NCI-H460 (cell line): ENCODE data around the gene PSME4. TPM values are rescaled to one million over a fixed set of nuclear protein-coding genes. Genes with fewer than 3 reads are reported as not detected.
"Not testable (repeated sequence)": the region's sequence is repeated elsewhere in the genome, so short reads cannot be mapped to it uniquely, and the experiment has no call there.

ENCODE experiments used
- DNase-seq: peaks from one replicate; pipeline ENCODE4 v3.0.0-alpha.2; 2016; ENCODE audit warnings: low read depth; ENCODE audit errors: extremely low read depth
- total RNA-seq: library from RNA; depleted of rRNA; stranded (reverse); fragments of >200 nt; shearing (Covaris generic); gene quantifications from 2 replicates; pipeline ENCODE4 v1.2.3, GENCODE V29; 2014

PSME4 gene
- total RNA-seq, 1 experiment from 2014 or later, result 41.8 TPM

- DNase-seq, result not testable (repeated sequence)
Measured at GRCh38 chr2:53851052-53851757, 119.6 kb downstream of the PSME4 start.

DNA sequence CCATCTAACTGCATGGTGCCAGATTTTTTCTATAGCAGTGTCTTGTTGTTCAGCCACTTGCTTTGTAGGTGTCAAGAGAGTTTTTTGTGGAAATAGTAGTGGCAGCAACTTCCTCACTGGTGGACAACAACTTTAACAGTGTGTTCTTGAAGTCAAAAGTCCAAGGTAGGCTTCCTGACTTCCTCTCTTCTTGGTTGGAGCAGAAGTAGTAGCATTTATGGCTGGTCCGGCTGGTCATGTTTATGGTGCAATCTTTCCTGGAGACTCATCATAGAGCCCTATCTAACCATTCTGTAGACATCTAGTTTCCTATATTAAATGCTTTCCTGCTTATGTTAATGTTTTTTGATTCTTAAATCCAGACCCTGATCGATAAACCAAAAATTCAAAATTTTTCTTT is 122.7 kb downstream of the PSME4 start:
- no peak for DNase-seq

- no peak for DNase-seq
Measured at GRCh38 chr2:53843595-53843994, 127.2 kb downstream of the PSME4 start.

GRCh38 chr2:53842891-53843290 is 127.9 kb downstream of the PSME4 start:
- DNase-seq, result no peak

DNA sequence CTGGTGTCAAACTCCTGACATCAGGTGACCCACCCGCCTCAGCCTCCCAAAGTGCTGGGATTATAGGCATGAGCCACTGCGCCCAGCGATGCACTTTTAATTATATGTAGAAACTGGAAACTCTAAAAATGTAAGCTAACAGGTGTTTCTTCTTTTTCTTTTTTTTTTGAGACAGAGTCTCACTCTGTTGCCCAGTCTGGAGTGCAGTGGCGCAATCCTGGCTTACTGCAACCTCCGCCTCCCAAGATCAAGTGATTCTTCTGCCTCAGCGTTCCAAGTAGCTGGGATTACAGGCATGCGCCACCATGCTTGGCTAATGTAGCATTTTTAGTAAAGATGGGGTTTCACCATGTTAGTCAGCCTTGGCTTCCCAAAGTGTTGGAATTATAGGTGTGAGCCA is 129.1 kb downstream of the PSME4 start:
- DNase-seq, result not testable (repeated sequence)

DNA sequence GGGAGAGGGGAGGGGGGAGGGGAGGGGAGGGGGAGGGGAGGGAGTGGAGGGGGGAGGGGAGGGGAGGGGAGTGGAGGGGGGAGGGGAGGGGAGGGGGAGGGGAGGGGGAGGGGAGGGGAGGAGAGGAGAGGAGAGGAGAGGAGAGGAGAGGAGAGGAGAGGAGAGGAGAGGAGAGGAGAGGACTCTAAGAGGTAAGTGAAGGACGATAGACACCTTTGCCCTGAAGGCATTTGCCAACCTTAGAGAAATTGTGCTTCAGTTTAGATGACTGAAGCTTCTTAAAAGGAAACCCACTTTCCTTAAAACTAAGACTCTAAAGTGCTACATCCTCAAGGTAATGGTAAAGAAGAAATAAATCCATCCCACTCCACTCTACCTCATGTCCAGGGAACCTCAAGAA is 130.2 kb downstream of the PSME4 start:
- no peak for DNase-seq

GRCh38 chr2:53829980-53830290 is 140.9 kb downstream of the PSME4 start:
- DNase-seq, result not testable (repeated sequence)

DNA sequence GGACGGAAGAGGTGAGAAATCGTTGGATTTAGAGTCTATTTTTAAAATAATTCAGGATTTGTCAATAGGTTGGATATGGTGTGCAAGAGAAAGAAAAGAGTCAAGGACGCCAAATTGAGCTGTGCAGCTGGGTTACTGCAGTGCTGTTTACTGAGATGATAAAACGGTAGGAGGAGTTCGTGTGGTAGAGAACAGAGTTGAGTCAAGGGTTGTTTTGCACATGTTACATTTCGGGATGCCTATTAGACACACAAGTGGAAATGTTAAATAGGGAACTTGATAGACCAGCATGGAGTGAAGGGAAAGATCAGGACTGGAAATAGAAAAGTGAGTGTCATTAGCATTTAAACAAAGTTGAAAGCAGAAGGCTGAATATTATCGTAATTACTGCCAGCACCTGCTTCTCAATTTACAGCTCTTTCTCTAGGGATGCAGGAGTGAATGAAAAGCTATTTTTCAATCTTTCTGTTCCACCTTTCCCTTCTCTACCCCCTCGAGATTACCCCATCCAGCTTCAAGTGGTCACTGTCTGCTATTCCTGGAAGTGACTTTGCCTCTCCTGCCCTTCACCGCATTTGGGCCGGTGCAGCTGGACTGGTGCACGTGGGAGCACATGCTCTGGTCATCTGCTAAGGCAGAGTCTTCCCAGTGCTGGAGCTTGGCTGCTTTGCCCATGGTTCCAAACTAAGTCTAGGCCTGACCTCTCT is 141.4 kb downstream of the PSME4 start:
- DNase-seq, result no peak

DNA sequence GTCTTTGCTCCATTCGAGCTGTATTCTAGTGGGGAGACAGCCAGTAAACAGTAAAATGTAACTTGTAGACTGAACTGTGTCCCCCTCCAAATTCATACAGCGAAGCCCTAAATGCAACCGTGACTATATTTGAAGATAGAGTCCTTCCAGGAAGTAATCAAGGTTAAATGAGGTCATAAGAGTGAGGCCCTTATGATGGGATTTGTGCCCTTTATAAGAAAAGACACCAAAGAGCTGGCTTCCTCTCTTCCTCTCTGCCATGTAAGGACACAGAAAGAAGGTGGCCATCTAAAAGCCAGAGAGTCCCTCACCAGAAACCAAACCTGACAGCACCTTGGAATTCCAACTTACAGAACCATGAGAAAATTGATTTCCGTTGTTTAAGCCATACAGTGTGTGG is 142.5 kb downstream of the PSME4 start:
- DNase-seq, result no peak

DNA sequence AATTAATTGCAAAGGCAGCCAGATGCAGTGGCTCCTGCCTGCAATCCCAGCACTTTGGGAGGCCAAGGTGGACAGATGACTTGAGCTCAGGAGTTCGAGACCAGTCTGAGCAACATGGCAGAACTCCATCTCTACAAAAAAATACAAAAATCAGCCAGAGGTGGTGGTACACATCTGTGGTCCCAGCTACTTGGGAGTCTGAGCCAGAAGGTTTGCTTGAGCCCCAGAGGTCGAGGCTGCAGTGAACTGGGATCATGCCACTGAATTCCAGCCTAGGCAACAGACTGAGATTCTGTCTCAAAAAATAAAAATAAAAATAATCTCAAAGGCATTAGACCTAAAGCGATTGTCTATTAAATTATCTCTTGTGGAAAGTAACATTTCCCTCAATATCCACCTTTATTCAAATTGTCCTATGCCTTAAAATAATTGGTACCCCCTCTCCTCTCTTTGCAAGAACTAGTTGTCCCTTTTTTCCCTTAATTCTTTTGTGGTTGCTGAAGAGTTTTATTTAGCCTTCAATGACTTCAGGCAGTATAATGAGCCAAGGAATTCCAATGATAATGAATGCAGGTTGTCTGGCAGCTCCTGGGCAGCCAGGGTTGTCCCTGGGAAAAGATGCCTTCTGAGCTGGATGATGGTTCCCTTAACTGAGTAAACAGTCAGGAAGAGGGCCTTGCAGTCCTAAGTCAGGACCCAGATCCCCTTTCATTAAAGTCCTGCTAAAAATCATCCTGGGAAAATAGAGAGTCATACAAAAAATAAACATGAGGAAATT is 143.2 kb downstream of the PSME4 start:
- no peak for DNase-seq

DNA sequence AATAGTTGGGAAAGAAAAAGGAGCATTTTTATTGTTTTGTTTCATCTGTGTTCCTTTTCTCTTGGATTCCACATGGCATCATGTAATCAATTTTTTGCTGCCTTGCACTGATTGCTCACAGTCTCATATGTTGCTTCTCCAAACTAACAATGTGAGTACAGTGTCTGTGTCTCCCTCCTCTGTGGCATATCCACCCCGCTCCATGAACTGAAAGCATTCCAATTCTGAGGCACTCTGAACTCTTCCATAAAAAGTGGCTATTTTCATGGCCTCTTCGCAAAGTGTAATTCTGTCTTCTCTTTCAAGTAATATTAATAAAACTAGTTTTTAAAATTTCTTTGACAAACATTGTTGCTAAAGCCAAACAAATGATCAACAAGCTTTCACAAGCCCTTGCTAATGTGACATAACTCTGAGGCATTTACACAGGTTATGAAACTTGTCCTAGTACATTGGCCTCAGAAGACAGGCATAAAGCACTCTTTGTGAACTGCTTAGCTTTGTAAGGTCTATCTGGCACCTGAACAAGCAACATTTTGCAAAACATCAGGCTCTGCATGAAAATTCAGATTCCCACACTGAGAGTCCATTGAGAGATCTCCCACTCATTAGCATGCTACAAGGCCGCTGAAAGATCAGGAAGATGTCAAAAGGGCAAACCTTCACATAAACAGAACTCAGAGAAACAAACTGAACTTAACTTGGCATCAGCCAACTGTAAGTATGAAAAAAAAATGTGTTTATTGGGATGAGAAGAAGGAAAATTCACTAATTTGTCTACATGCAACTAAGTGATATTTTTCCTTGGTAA is 144.0 kb downstream of the PSME4 start:
- peak; percentile 59 for DNase-seq

DNA sequence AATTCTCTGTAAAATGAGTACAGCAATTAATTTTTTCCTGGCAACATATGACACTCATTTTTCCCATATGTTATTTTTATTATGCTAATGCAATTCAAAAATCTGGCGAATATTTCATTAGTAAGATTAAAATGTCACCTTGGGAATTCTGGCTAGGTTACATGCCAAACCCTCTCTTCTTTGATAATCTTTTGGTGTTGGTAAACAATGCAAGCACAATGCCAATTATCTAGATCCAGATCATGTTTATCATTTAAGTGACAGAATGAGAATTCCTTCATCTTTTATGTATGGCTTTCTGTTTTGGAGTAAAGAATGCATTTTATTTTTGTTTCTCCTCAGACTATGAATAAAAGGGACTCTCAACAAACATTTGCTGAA is 144.8 kb downstream of the PSME4 start:
- no peak for DNase-seq

GRCh38 chr2:53823639-53824038 is 147.2 kb downstream of the PSME4 start:
- not testable (repeated sequence) for DNase-seq

GRCh38 chr2:53821810-53822209 is 149.0 kb downstream of the PSME4 start:
- no peak for DNase-seq

DNA sequence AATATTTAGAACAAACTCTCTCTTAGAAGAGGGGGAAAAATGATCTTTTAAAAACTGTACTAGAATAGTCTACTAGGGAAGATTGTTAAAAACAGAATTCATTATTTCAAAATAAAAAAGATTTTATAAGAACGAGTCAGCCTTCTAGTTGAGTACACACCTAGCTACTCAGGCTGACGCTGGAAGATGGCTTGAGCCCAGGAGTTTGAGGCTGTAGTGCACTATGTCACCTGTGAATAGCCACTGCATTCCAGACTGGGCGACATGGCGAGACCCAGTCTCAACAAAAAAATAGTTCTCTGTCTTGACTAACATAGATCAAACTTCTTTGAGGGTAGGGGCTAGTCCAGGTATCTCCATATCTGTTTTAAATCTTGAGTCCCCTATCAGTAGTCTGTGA is 150.1 kb downstream of the PSME4 start:
- no peak for DNase-seq

DNA sequence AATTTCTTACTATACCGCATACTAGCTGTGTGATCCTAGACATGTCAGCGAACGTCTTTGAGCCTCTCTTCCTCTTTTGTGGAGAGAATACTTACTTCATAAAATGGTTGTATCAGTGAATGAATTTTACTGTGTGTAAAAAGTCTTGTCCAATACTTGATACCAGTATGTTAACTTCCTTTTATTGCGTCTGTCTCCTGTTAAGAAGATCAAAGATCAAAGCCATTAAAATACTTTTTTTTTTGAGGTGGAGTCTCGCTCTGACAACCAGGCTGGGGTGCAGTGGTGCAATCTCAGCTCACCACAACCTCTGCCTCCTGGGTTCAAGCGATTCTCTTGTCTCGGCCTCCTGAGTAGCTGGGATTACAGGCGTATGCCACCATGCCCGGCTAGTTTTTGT is 150.7 kb downstream of the PSME4 start:
- DNase-seq, result no peak

- no peak for DNase-seq
Measured at GRCh38 chr2:53819634-53820033, 151.2 kb downstream of the PSME4 start.

DNA sequence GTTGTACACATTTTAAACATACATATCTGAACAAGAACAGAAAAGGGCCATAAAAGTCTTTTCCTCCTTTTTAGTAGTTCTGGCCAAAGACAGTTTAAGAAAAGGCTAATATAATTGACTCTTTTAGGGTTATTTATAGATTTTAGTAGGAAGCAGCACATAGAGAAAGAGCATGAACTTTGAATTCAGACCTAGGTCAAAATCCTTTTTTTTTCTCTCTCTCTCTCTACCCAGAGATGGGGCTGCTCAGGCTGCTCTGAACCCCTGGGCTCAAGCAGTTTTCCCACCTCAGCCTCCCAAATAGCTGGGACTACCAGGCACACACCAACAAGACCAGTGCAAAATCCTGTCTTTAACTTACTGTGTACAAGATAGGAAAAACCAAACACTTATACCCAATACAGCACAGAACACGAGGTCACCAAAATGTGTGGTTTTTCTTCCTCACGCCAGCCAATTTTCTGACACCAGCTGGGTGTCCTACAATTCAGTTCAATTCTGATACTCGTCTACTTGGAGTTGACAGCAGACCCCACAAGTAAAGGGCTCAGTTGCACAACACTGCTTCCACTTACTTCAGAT is 151.8 kb downstream of the PSME4 start:
- no peak for DNase-seq
